H7 (cell line): ENCODE results near the gene BSCL2. TPM values are rescaled to one million over a fixed set of nuclear protein-coding genes. Genes with fewer than 3 reads are reported as not detected.
"Not testable (repeated sequence)": the region's sequence is repeated elsewhere in the genome, so short reads cannot be mapped to it uniquely, and the experiment has no call there.

Source experiments
- DNase-seq: peaks from one replicate; pipeline ENCODE4 v3.0.0; 2012
- H3K27me3 ChIP-seq: 2 replicates; pipeline ENCODE4 v1.6.0; 2011; ENCODE audit warnings: mild to moderate bottlenecking, low read length; ENCODE audit not compliant: control insufficient read depth, insufficient read depth
- H3K36me3 ChIP-seq: replicated peaks from 2 replicates; pipeline ENCODE4 v1.5.1; 2011; ENCODE audit warnings: low read length; ENCODE audit not compliant: control insufficient read depth, insufficient read depth
- H3K4me3 ChIP-seq: 2 replicates; pipeline ENCODE4 v1.5.1; 2011; ENCODE audit warnings: low read depth, mild to moderate bottlenecking, control low read depth, low read length, moderate library complexity; ENCODE audit not compliant: insufficient read depth
- total RNA-seq: library from RNA; depleted of rRNA; stranded (reverse); fragments of >200 nt; shearing (Covaris generic); gene quantifications from 2 replicates; pipeline ENCODE4 v1.2.3, GENCODE V29; 2014

Gene BSCL2
- total RNA-seq, 1 experiment from 2014 or later = 200 TPM

DNA sequence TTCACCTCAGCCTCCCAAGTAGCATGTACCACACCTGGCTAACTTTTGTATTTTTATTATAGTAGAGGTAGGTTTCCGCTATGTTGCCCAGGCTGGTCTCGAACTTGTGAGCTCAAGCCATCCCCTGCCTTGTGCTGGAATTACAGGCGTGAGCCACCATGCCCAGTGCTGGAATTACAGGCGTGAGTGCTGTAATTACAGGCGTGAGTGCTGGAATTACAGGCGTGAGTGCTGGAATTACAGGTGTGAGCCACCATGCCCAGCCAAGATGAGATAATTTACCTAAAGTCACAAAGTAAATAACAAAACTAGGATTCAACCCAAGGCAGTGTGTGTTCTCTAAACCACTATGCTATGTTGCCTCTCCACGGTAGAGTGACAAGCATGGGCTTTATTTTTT is 24.7 kb downstream of the BSCL2 start:
- H3K36me3 ChIP-seq = peaks cover 3% of the 10 kb centered on the region
- no peak for DNase-seq
- H3K27me3 ChIP-seq = no peaks in the 10 kb centered on the region
- H3K4me3 ChIP-seq = no peak overlapping the region

DNA sequence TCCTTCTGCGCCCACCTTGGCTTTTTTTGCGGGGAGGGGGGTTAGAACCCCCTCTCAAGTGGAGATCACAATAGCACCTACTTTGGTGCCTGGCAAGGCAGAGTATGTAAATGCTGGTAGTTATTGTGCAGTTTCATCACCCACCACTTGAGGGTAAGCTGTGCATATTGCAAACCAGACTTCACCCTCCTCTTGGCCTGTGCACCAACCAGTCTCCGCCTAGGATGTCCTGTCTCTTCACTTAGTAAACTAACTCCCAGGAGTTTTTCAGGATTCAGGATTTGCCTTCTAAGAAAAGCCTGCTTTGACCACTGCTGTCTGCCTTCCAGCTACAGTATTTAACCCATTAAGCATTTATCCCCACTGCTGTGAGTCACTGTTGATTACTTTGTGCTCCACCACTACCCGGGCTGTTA is 26.4 kb downstream of the BSCL2 start:
- H3K36me3 ChIP-seq = peaks cover 15% of the 10 kb centered on the region
- H3K27me3 ChIP-seq = no peaks in the 10 kb centered on the region
- no peak overlapping the region for H3K4me3 ChIP-seq
- peak; percentile 62 for DNase-seq

DNA sequence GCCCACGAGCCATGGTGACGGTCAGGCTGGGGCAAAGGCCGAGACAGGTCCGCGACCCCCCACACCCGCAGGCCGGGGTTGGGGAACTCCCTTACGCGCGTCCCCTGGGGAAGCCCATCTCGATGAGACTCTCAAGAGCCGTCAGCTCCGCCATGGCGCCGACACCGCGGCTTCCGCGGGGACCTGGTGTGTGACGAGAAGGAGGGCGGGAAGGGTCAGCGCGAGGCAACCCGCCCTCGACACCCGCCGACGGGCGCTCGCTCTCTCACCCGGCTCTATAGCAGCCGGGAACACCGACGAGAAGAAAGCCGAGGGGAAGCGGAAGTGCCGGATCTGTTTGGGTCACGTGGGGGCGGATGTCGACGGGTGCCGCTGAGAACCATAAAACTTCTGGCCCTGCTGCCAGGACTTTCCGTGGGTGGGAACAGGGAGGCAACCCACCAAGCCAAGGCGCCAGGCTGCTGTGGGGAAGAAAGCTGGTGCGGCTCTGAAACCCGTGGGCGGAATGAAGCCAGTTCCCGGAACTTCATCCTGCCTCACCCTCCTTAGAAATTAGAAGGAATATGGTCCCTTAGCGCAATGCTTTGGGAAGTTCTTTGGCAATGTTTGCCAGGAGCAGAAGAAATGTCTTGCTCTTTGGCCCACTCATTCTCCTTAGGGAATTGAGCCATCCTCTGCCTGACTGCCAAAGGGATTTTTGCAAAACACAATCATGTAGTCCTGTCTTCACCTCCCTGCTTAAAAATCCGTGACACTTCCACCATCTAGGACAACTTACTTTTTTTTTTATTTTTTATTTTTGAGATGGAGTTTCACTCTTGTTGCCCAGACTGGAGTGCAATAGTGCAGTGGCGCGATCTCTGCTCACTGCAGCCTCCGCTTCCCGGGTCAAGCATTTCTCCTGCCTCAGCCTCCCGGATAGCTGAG is 28.2 kb downstream of the BSCL2 start, which contains the start of gene UBXN1:
Gene UBXN1, minus strand, starts transcription at position 304 of the 927 bp plus-strand sequence. Its CDS starts 150 bp downstream, at position 154.
- Histone ChIP-seq H3K4me3 (peak within 1 kb of the TSS; percentile 97), H3K36me3 (peaks cover 16% of the 10 kb centered on the region), H3K27me3 (no peaks in the 10 kb centered on the region)
- DNase-seq = peak; percentile 93

DNA sequence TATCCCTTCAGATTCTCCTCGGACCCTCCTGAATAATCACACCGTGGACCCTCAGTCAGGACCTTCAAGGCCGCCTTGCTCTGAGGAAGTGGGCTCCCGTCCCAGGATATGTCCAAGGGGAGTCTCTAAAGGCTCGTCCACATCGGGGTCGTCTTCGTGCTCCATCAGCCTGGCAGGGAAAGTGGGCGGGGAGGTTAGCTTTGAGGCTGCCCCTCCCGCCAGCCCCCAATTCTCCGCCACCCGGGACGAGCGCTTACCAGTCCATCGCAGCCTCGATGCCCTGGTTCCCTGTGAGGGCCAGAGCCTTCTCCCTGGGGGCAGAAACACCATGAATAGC is 28.8 kb downstream of the BSCL2 start:
- peak overlapping the region; percentile 97 for H3K4me3 ChIP-seq
- peaks cover 18% of the 10 kb centered on the region for H3K36me3 ChIP-seq
- H3K27me3 ChIP-seq = no peaks in the 10 kb centered on the region
- no peak for DNase-seq

DNA sequence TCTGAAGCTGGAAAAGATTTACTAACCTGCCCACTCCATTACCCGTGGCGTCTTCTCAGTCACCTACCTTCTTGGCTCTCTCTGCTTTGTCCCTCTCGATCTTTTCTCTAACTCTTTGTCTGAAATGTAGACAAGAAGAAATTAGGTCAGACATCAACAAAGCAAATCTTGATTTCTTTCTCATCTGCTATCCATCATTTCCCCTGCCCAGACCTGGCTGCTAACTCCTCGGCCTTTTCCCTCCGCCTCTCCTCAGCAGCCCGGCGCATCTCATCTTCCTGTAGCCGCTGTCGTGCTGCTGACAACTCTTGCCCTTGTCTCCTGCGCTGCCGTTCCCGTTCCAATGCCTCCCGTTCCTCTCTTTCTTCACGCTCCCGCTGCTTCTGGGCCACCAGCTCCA is 29.5 kb downstream of the BSCL2 start:
- peak; percentile 25 for DNase-seq
- Histone ChIP-seq H3K27me3 (no peaks in the 10 kb centered on the region), H3K36me3 (peaks cover 18% of the 10 kb centered on the region), H3K4me3 (0 out of 2 replicates have a peak overlapping the region, but pooled peaks have one; percentile 97)

DNA sequence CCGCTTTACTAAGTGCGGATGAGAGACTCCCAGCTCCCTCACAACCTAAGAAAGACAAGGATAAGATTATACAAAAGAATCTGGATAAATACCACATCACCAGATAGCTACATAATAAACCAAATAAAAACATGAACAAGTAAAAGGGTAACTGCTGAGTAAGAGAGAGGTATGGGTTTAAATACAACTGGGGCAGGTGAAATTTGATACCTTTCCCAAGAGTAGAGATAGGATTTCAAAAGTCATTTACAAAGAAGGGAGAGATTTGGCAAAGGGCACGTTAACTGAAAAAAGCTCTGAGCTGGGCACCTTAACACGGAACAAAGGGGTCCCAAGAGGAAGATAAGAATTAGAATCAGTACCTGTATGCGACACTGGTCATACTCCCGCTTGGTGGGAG is 30.1 kb downstream of the BSCL2 start:
- peaks cover 18% of the 10 kb centered on the region for H3K36me3 ChIP-seq
- H3K4me3 ChIP-seq = no peak overlapping the region
- no peaks in the 10 kb centered on the region for H3K27me3 ChIP-seq
- no peak for DNase-seq

DNA sequence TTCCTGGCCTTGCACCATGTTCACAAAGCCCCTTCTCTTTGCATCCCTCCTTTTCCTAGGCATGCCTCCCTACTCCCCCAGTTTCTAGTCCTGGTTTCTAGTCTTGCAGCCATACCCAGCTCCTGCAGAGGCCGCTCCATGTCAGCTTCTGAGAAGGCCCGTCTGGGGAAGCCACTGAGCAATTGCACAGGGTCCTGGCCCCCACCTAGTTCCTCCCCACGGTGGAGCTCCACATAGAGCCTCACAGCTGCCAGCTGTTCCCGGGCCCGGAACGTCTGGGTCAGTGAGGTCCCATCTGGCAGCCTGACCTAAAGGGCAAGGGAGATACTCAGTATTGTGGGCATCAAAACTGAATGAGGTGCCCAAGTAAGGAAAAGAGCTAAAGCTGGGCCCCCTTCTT is 30.5 kb downstream of the BSCL2 start:
- H3K36me3 ChIP-seq = peaks cover 18% of the 10 kb centered on the region
- no peaks in the 10 kb centered on the region for H3K27me3 ChIP-seq
- DNase-seq = peak; percentile 43

DNA sequence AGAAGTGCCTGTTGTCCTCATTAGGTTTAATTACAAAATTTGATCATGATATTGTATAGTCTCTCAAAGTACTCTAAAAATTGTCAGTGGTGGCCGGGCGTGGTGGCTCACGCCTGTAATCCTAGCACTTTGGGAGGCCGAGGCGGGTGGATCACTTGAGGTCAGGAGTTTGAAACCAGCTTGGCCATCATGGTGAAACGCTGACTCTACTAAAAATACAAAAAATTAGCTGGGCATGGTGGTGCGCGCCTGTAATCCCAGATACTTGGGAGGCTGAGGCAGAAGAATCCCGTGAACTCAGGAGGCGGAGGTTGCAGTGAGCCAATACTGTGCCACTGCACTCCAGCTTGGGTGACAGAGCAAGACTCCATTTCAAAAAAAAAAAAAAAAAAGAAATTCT is 31.8 kb downstream of the BSCL2 start:
- H3K4me3 ChIP-seq, DNase-seq, H3K27me3 ChIP-seq: not testable (repeated sequence)

More for the DNA sequence above, 30.5 kb downstream of the BSCL2 start:
- H3K4me3 ChIP-seq = no peak overlapping the region

DNA sequence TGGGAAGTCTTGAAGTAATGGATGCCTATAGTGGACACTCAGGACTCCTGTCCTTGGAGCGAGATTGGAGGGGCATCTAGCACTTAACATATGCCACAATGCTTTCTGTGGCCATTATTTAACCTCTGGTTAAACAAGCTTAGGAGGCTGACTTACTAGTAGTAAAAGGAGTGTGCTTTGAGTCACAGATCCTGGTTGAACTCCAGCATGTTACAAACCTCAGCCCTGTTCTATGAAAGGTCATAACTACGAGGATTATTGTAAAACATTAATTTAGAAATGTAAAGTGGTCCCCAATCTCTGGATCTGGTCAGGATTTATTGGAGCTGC is 34.1 kb downstream of the BSCL2 start:
- DNase-seq = peak; percentile 8
- Histone ChIP-seq H3K36me3 (peaks cover 18% of the 10 kb centered on the region), H3K27me3 (no peaks in the 10 kb centered on the region), H3K4me3 (no peak overlapping the region)

More for the DNA sequence above, 31.8 kb downstream of the BSCL2 start:
- peaks cover 18% of the 10 kb centered on the region for H3K36me3 ChIP-seq

DNA sequence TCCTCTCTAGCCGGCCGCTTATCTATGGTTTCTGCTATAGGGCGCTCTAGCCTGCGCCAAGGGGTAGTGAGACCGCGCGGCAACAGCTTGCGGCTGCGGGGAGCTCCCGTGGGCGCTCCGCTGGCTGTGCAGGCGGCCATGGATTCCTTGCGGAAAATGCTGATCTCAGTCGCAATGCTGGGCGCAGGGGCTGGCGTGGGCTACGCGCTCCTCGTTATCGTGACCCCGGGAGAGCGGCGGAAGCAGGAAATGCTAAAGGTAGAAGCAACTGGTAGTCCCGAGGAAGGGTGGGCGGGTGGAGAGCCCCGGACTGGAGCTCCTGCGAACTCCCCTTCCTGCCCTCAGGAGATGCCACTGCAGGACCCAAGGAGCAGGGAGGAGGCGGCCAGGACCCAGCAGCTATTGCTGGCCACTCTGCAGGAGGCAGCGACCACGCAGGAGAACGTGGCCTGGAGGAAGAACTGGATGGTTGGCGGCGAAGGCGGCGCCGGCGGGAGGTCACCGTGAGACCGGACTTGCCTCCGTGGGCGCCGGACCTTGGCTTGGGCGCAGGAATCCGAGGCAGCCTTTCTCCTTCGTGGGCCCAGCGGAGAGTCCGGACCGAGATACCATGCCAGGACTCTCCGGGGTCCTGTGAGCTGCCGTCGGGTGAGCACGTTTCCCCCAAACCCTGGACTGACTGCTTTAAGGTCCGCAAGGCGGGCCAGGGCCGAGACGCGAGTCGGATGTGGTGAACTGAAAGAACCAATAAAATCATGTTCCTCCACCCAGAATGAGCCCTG is 35.4 kb downstream of the BSCL2 start, which contains the start of the genes LBHD1 and UQCC3:
Gene LBHD1, minus strand, starts transcription at position 660 of the 782 bp plus-strand sequence. CDS start 2,236 bp downstream, outside the sequence.
Gene UQCC3, plus strand, starts transcription at position 66 of the 782 bp plus-strand sequence. Its CDS starts 73 bp downstream, at position 139.
- Histone ChIP-seq H3K27me3 (no peaks in the 10 kb centered on the region), H3K4me3 (peak within 1 kb of the TSS; percentile 92), H3K36me3 (peaks cover 15% of the 10 kb centered on the region)
- DNase-seq = peak; percentile 93

DNA sequence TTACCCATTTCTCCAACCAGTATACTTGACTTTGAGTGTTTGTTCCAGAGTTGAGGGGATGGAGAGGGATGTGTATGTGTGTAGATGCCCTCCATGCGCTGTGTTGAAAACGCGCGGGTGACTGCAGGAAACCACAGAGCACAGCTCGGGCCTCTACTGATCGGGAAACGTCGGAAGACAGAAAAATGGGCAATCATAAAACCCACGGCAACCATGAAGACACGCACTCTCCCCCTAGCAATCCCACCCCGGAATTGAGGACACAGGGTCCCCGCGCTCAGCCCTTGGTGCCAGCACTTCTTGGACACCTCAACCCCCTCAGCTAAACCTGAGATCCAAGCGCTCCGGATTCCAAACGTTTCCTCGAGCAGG is 36.0 kb downstream of the BSCL2 start:
- no peak for DNase-seq
- Histone ChIP-seq H3K27me3 (no peaks in the 10 kb centered on the region), H3K4me3 (peak overlapping the region; percentile 92), H3K36me3 (peaks cover 16% of the 10 kb centered on the region)

DNA sequence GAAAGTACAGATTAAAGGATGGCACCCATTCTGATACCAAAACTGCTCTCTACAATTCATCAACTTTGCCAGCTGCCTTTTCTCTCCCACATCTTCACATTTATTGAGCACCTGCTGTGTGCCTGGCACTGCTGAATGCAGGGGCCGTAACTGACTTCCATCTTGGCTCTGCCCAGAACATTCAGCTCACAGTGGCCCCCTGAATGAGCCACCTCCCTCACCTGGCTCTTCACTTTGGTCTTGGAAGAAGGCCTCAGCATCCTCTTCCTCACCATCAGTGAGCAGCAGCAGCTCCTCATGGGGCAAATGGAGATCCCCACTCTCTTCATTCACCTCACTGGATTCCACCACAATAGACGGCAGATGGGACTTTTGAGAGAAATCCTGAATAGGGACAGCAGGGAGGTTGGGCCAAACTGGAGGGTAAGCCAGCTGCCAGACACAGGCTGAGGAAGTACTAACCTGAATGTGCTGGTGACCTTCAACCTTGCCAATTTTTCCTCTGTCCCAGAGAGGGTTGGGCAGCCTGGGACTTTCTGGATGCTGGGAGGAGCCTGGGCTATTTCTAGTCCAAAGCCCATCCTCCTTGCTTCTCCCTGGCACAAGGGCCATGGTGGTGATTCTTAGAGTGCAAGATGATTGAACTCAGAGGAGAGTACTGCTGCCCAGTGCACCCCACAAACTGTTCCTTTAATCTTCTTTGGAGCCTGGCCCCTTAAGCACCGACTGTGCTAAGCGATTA is 37.6 kb downstream of the BSCL2 start:
- H3K27me3 ChIP-seq = no peaks in the 10 kb centered on the region
- H3K4me3 ChIP-seq = no peak overlapping the region
- peak; percentile 59 for DNase-seq
- peaks cover 17% of the 10 kb centered on the region for H3K36me3 ChIP-seq

DNA sequence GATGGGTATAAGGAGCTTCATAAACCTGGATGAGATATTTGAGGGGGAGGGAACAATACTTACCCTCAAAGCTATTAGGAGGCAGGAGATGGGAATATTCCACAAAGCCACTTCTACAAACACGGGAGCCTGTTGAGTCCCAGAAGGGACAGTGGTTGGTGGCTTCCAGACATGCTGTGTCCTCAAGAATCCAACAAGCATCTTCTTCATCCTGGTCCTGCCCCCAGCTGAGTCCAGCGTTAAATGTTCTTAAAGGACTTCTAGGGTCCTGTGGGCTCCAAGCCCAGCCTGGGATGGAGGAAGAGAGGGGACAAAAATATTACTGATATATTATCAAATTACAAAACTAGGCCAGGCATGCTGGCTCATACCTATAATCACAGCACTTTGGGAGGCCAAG is 39.8 kb downstream of the BSCL2 start:
- peaks cover 20% of the 10 kb centered on the region for H3K36me3 ChIP-seq
- no peak overlapping the region; the same call in 1 of the 2 replicates for H3K4me3 ChIP-seq
- no peaks in the 10 kb centered on the region for H3K27me3 ChIP-seq
- DNase-seq = no peak

DNA sequence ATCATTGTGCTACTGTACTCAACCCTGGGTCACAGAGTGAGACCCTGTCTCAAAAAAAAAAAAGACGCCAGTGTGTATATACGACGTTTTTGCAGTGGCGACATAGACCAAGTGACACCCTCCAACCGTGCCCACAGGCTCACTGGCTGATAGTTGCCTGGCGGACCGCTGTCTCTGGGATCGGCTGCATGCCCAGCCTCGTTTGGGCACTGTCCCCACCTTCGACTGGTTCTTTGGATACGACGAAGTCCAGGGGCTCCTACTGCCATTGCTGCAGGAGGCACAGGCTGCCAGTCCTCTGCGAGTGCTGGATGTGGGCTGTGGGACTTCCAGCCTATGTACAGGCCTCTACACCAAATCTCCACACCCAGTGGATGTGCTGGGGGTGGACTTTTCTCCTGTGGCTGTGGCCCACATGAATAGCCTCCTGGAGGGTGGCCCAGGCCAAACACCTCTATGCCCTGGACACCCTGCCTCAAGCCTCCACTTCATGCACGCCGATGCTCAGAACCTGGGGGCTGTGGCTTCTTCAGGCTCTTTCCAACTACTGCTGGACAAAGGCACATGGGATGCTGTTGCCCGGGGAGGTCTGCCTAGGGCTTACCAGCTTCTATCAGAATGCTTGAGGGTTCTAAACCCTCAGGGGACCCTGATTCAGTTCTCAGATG is 40.8 kb downstream of the BSCL2 start:
- peak; percentile 46 for DNase-seq
- H3K27me3 ChIP-seq = no peaks in the 10 kb centered on the region
- H3K36me3 ChIP-seq = peaks cover 20% of the 10 kb centered on the region
- peak overlapping the region; percentile 79 for H3K4me3 ChIP-seq
